H1 (cell line): ENCODE data around the gene TCERG1L. TPM values are rescaled to one million over a fixed set of nuclear protein-coding genes. Genes with fewer than 3 reads are reported as not detected.

ENCODE experiments used
- ATF2 ChIP-seq: IDR thresholded peaks from 2 replicates; pipeline ENCODE4 v1.6.1; 2012; ENCODE audit warnings: low read length, inconsistent platforms
- CTBP2 ChIP-seq: IDR thresholded peaks from 2 replicates; pipeline ENCODE4 v1.7.0; 2011; ENCODE audit warnings: borderline replicate concordance, mild to moderate bottlenecking, moderate library complexity, mixed read lengths, low read length; ENCODE audit not compliant: insufficient read depth, insufficient read length
- polyA plus RNA-seq, 7 experiments: library from polyadenylated mRNA; depleted of rRNA in 3 of 7; stranded (reverse) in 5 of 7; unstranded in 2 of 7; fragments of >200 nt in 5 of 7; fragments of 200-250 nt in 2 of 7; gene quantifications; 1 replicate in 5 of 7; 2 replicates in 1 of 7; 4 replicates in 1 of 7; pipeline versions ENCODE4 v1.2.1 to v1.2.3, GENCODE V29; 2011 to 2013; ENCODE audit warnings: missing spikeins in 2 of 7, mixed read lengths in 2 of 7
- total RNA-seq: library from RNA; stranded (reverse); fragmentation: NEBNext Ultra II Directional; extraction: Animal tissue kit (Norgen Biotek cat#: 25700); gene quantifications from 2 replicates; pipeline ENCODE4 v1.2.1, GENCODE V29; 2021

TCERG1L gene
- total and polyA plus RNA-seq, 2 of the 8 experiments (the other 6 are each of a cell fraction or from before 2014, with no cell fraction given) = 3.9 to 6.9 TPM

- TF ChIP-seq ATF2 (no peak), CTBP2 (no peak)
These were observed 178.8 kb downstream of the TCERG1L start (continued) for GRCh38 chr10:131132681-131133080.
